HepG2 (cell line): ENCODE results near the gene CRKL. TPM values are rescaled to one million over a fixed set of nuclear protein-coding genes. Genes with fewer than 3 reads are reported as not detected.
A peak's percentile ranks its signal among the peaks of the same experiment; 100 is the strongest.

Experiments used
- ATAD3A ChIP-seq: sonication (generic); formaldehyde crosslinking; IDR thresholded peaks from 2 replicates; pipeline ENCODE4 v1.4.0; 2020; ENCODE audit warnings: missing genetic modification reagents
- E2F2 ChIP-seq: sonication (generic); formaldehyde crosslinking; IDR thresholded peaks from 2 replicates; pipeline ENCODE4 v1.4.0; 2020; ENCODE audit warnings: missing genetic modification reagents, borderline replicate concordance
- FOXC1 ChIP-seq: sonication (generic); formaldehyde crosslinking; IDR thresholded peaks from 2 replicates; pipeline ENCODE4 v1.8.0; 2022; ENCODE audit warnings: mild to moderate bottlenecking, missing genetic modification reagents, borderline replicate concordance
- RARA ChIP-seq: IDR thresholded peaks from 2 replicates; pipeline ENCODE4 v1.6.1; 2016; ENCODE audit warnings: missing genetic modification reagents, missing compliant biosample characterization
- SNAPC4 ChIP-seq: sonication (generic); formaldehyde crosslinking; IDR thresholded peaks from 2 replicates; pipeline ENCODE4 v1.4.0; 2020; ENCODE audit warnings: mild to moderate bottlenecking, missing genetic modification reagents
- TRIM24 ChIP-seq: sonication (generic); formaldehyde crosslinking; IDR thresholded peaks from 2 replicates; pipeline ENCODE4 v1.8.0; 2022; ENCODE audit warnings: mild to moderate bottlenecking, missing genetic modification reagents
- ZC3H13 ChIP-seq: sonication (generic); formaldehyde crosslinking; IDR thresholded peaks from 2 replicates; pipeline ENCODE4 v1.8.1; 2023; ENCODE audit warnings: mild to moderate bottlenecking, missing genetic modification reagents, moderate library complexity
- ZFP36 ChIP-seq: fragments of 150-350 bp; IDR thresholded peaks from 2 replicates; pipeline ENCODE4 v1.6.1; 2018; ENCODE audit warnings: borderline replicate concordance, low read length, low read depth; ENCODE audit not compliant: partially characterized antibody
- ZFY ChIP-seq: sonication (generic); formaldehyde crosslinking; IDR thresholded peaks from 2 replicates; pipeline ENCODE4 v1.4.0; 2020; ENCODE audit warnings: missing genetic modification reagents
- ZHX2 ChIP-seq, 2 experiments: sonication (generic) in 1 of 2; formaldehyde crosslinking in 1 of 2; IDR thresholded peaks; 2 replicates each; pipeline versions ENCODE4 v1.6.1 to v1.9.0; 2014 to 2022; ENCODE audit warnings: antibody characterized with exemption in 1 of 2, borderline replicate concordance in 1 of 2, inconsistent platforms in 1 of 2, low read depth in 1 of 2, missing genetic modification reagents in 1 of 2
- ZMAT3 ChIP-seq: sonication (generic); formaldehyde crosslinking; conservative IDR thresholded peaks from 2 replicates; pipeline ENCODE4 v1.7.0; 2021; ENCODE audit warnings: missing genetic modification reagents
- ZMAT5 ChIP-seq: sonication (generic); formaldehyde crosslinking; IDR thresholded peaks from 2 replicates; pipeline ENCODE4 v1.5.0; 2020; ENCODE audit warnings: mild to moderate bottlenecking, low read depth, missing genetic modification reagents, borderline replicate concordance
- ZMYM3 ChIP-seq: sonication (generic); formaldehyde crosslinking; IDR thresholded peaks from 2 replicates; pipeline ENCODE4 v1.5.1; 2020; ENCODE audit warnings: mild to moderate bottlenecking, missing genetic modification reagents
- ZNF580 ChIP-seq: IDR thresholded peaks from 2 replicates; pipeline ENCODE4 v1.6.1; 2016; ENCODE audit warnings: low read depth, borderline replicate concordance
- ZNF605 ChIP-seq: sonication (generic); formaldehyde crosslinking; IDR thresholded peaks from 2 replicates; pipeline ENCODE4 v1.8.0; 2022; ENCODE audit warnings: mild to moderate bottlenecking, missing genetic modification reagents
- ZNF776 ChIP-seq: sonication (generic); formaldehyde crosslinking; IDR thresholded peaks from 2 replicates; pipeline ENCODE4 v1.4.0; 2020; ENCODE audit warnings: mild to moderate bottlenecking, missing genetic modification reagents
- polyA plus RNA-seq, 8 experiments: library from polyadenylated mRNA; depleted of rRNA in 3 of 8; stranded (reverse) in 7 of 8; unstranded in 1 of 8; fragments of >200 nt; fragmentation: Illumina TruSeq in 4 of 8; extraction: Trizol in 4 of 8; gene quantifications; 2 replicates each; pipeline versions ENCODE4 v1.2.1 to v1.2.3, GENCODE V29; 2011 to 2016; ENCODE audit warnings: low read depth in 4 of 8, missing spikeins in 1 of 8, mixed read lengths in 1 of 8; ENCODE audit not compliant: insufficient read depth in 1 of 8
- total RNA-seq, 5 experiments: library from RNA; depleted of rRNA; stranded (reverse); fragments of >200 nt; fragmentation: Illumina TruSeq; extraction: Trizol; gene quantifications; 2 replicates each; pipeline ENCODE4 v1.2.3, GENCODE V29; 2016; ENCODE audit warnings: low read depth in 1 of 5

CRKL gene
- total and polyA plus RNA-seq, 2 of the 13 experiments (the other 11 are each of a cell fraction or from before 2014, with no cell fraction given) = 37.4 to 60.6 TPM

GRCh38 chr22:20964090-20964798 lies 47.0 kb downstream of the CRKL start (continued):
- TF ChIP-seq ZNF580 (CRISPR knock-in tag) (no peak), ZMAT3 (peak; percentile 49; the same call in 1 of the 2 replicates), ZNF605 (no peak), ZFY (CRISPR knock-in tag) (peak; percentile 4), ZMAT5 (CRISPR knock-in tag) (no peak), SNAPC4 (no peak), ZFP36 (peak; percentile 93), ATAD3A (no peak), FOXC1 (0 out of 2 replicates have a peak, but pooled peaks have one; percentile 31), ZMYM3 (CRISPR knock-in tag) (peak; percentile 75), E2F2 (CRISPR knock-in tag) (no peak), ZC3H13 (CRISPR knock-in tag) (no peak), ZNF776 (CRISPR knock-in tag) (no peak), RARA (no peak), ZHX2 (IDR thresholded peaks at IDR 0.05; ENCODE audit: low read depth) (no peak), ZHX2 (CRISPR knock-in tag; IDR thresholded peaks at IDR 0.05; ENCODE audit: borderline replicate concordance) (no peak), TRIM24 (CRISPR knock-in tag) (no peak)
